ENCODE measurements around the gene ZNRD2. TPM values are rescaled to one million over a fixed set of nuclear protein-coding genes. Genes with fewer than 3 reads are reported as not detected.

The ZNRD2 gene
- total RNA-seq, 1 experiment from 2014 or later: 61.2 TPM

- intact Hi-C loops (cut with micrococcal nuclease; ENCODE audit: unreplicated experiment) (no loop called here), in situ Hi-C loops (cut with HindIII; ENCODE audit: low pct_unique_long_range_greater_than_20kb, low sequenced_read_pairs) (no loop called here)
- H3K4me3 ChIP-seq (ENCODE audit: low read depth in 2 of 2, low read length in 2 of 2): no peak overlapping the region
- no peaks in the 10 kb centered on the region for H3K9me3 ChIP-seq (ENCODE audit: control insufficient read depth, insufficient read depth, low read depth, low read length)
- DNase-seq (ENCODE audit: low read depth, low spot score) (no peak), ATAC-seq (no peak)
- no peaks in the 10 kb centered on the region for H3K27me3 ChIP-seq (ENCODE audit: control insufficient read depth, insufficient read depth, low read length)
- ChIA-PET CTCF (no interaction called here), POLR2A (no interaction called here)
- no peak for TF ChIP-seq REST (IDR thresholded peaks at IDR 0.05; ENCODE audit: insufficient read depth in 1 of 2, low read depth in 2 of 2, low read length in 1 of 2)
- no peak for TF ChIP-seq POLR2AphosphoS5 (IDR thresholded peaks at IDR 0.05; ENCODE audit: low read depth, low read length)
- TF ChIP-seq SIN3A (IDR thresholded peaks at IDR 0.05; ENCODE audit: borderline replicate concordance, insufficient read depth, low read depth, low read length): no peak
- TF ChIP-seq CTCF (IDR thresholded peaks at IDR 0.05): no peak
- TF ChIP-seq TCF7L2 (IDR thresholded peaks at IDR 0.05; ENCODE audit: low read depth, low read length): no peak
- H3K27ac ChIP-seq (ENCODE audit: low read length): no peak overlapping the region
- BruUV-seq (replicated peaks): no TSS peak
- H3K36me3 ChIP-seq (ENCODE audit: control insufficient read depth, insufficient read depth, low read length): peaks cover 6% of the 10 kb centered on the region
- peaks cover 17% of the 10 kb centered on the region for H3K4me1 ChIP-seq (ENCODE audit: control insufficient read depth, insufficient read depth, low read length)
Observed at GRCh38 chr11:65586676-65587075, 16.4 kb downstream of the ZNRD2 start.

GRCh38 chr11:65588199-65589054 lies 18.1 kb downstream of the ZNRD2 start:
- in situ Hi-C loops (cut with HindIII; ENCODE audit: low pct_unique_long_range_greater_than_20kb, low sequenced_read_pairs) (no loop called here), intact Hi-C loops (cut with micrococcal nuclease; ENCODE audit: unreplicated experiment) (no loop called here)
- DNase-seq (ENCODE audit: low read depth, low spot score) (no peak), ATAC-seq (peak; percentile 86)
- Histone ChIP-seq H3K4me1 (ENCODE audit: control insufficient read depth, insufficient read depth, low read length) (peaks cover 17% of the 10 kb centered on the region), H3K4me3 (ENCODE audit: low read depth in 2 of 2, low read length in 2 of 2) (no peak overlapping the region), H3K27me3 (ENCODE audit: control insufficient read depth, insufficient read depth, low read length) (no peaks in the 10 kb centered on the region), H3K36me3 (ENCODE audit: control insufficient read depth, insufficient read depth, low read length) (peaks cover 6% of the 10 kb centered on the region), H3K27ac (ENCODE audit: low read length) (peak overlapping the region; percentile 36), H3K9me3 (ENCODE audit: control insufficient read depth, insufficient read depth, low read depth, low read length) (no peaks in the 10 kb centered on the region)
- ChIA-PET POLR2A (interaction anchor here (0.5 to 0.8 kb wide), 2 partner anchors 17 to 80 kb away, joined by 3 to 11 read pairs; no protein-coding TSS in a partner anchor), CTCF (interaction anchor here (0.7 kb wide), 1 partner anchor 207 kb away, joined by 10 read pairs; no protein-coding TSS in a partner anchor)
- no peak; the same call in 1 of the 2 replicates for TF ChIP-seq CTCF (IDR thresholded peaks at IDR 0.05)
- TF ChIP-seq POLR2AphosphoS5 (IDR thresholded peaks at IDR 0.05; ENCODE audit: low read depth, low read length): no peak
- no peak for TF ChIP-seq REST (IDR thresholded peaks at IDR 0.05; ENCODE audit: insufficient read depth in 1 of 2, low read depth in 2 of 2, low read length in 1 of 2)
- no peak for TF ChIP-seq TCF7L2 (IDR thresholded peaks at IDR 0.05; ENCODE audit: low read depth, low read length)
- no peak for TF ChIP-seq SIN3A (IDR thresholded peaks at IDR 0.05; ENCODE audit: borderline replicate concordance, insufficient read depth, low read depth, low read length)
- BruUV-seq (replicated peaks): no TSS peak
